Spleen (tissue), 11 donors: ENCODE data around the gene LBX2. TPM values are rescaled to one million over a fixed set of nuclear protein-coding genes. Genes with fewer than 3 reads are reported as not detected.

Experiments used
- DNase-seq: peaks from one replicate; pipeline ENCODE4 v3.0.0-alpha.2; 2020
- H3K27ac ChIP-seq, 8 donors: fragments of 200-600 bp; sonication (generic) in 7 of 8; 1 replicate in 4 of 8; 2 replicates in 4 of 8; pipeline versions ENCODE4 v1.5.0 to v1.8.0; 2016 to 2021; ENCODE audit warnings: inconsistent platforms in 4 of 8, mild to moderate bottlenecking in 4 of 8, moderate library complexity in 1 of 8
- H3K27me3 ChIP-seq, 7 donors: fragments of 200-600 bp; sonication (generic) in 6 of 7; replicated peaks in 1 of 7; 1 replicate in 4 of 7; 2 replicates in 3 of 7; pipeline versions ENCODE4 v1.5.0 to v1.8.0; 2016 to 2021; ENCODE audit warnings: inconsistent platforms in 3 of 7, mild to moderate bottlenecking in 1 of 7
- H3K36me3 ChIP-seq, 6 donors: fragments of 200-600 bp; sonication (generic) in 5 of 6; 1 replicate in 4 of 6; 2 replicates in 2 of 6; pipeline versions ENCODE4 v1.5.0 to v1.8.0; 2016 to 2021; ENCODE audit warnings: inconsistent platforms in 2 of 6
- H3K4me1 ChIP-seq, 6 donors: fragments of 200-600 bp; sonication (generic) in 5 of 6; 1 replicate in 3 of 6; 2 replicates in 3 of 6; pipeline versions ENCODE4 v1.5.0 to v1.8.0; 2016 to 2021; ENCODE audit warnings: inconsistent platforms in 3 of 6
- H3K4me3 ChIP-seq, 8 donors: fragments of 200-600 bp; sonication (generic) in 7 of 8; 1 replicate in 4 of 8; 2 replicates in 4 of 8; pipeline versions ENCODE4 v1.5.0 to v1.8.0; 2016 to 2021; ENCODE audit warnings: inconsistent platforms in 4 of 8, mild to moderate bottlenecking in 4 of 8, moderate library complexity in 2 of 8
- H3K9me3 ChIP-seq, 8 donors: fragments of 200-600 bp; sonication (generic) in 7 of 8; 1 replicate in 4 of 8; 2 replicates in 4 of 8; pipeline versions ENCODE4 v1.5.0 to v1.8.0; 2016 to 2021; ENCODE audit warnings: inconsistent platforms in 4 of 8
- CTCF ChIP-seq, 11 experiments: fragments of 200-600 bp in 7 of 11; fragments of 450-650 bp in 4 of 11; sonication (generic) in 4 of 11; IDR thresholded peaks in 8 of 11; conservative IDR thresholded peaks in 3 of 11; 1 replicate in 7 of 11; 2 replicates in 4 of 11; pipeline versions ENCODE4 v1.4.0 to v1.8.0; 2016 to 2021; ENCODE audit warnings: antibody characterized with exemption in 11 of 11, inconsistent platforms in 4 of 11, mild to moderate bottlenecking in 1 of 11
- POLR2A ChIP-seq, 3 donors: fragments of 450-650 bp; IDR thresholded peaks; one replicate each; pipeline ENCODE4 v1.5.1; 2017; ENCODE audit warnings: antibody characterized with exemption in 3 of 3, mild to moderate bottlenecking in 1 of 3
- POLR2AphosphoS5 ChIP-seq, 3 donors: sonication (generic); formaldehyde crosslinking; IDR thresholded peaks; one replicate each; pipeline ENCODE4 v1.5.1; 2017; ENCODE audit warnings: antibody characterized with exemption in 3 of 3
- WGBS, 5 donors: extraction: QIAGEN DNeasy Blood & Tissue Kit in 3 of 5; methylation state at CpG; one replicate each; pipeline versions ENCODE4 v1.1.5 to v1.1.7; 2013 to 2018; 5-methylcytosine and 5-hydroxymethylcytosine counted together
- intact Hi-C: fragments of 100-400 bp; cut with DNase I; formaldehyde crosslinking; loops from one replicate; pipeline ENCODE4 v1.15.0; 2023; ENCODE audit warnings: low total_unique reads
- polyA plus RNA-seq, 3 donors: library from polyadenylated mRNA; stranded (reverse); fragments of 200-250 nt; gene quantifications; one replicate each; pipeline ENCODE4 v1.2.1, GENCODE V29; 2013
- total RNA-seq, 7 donors: library from RNA; depleted of rRNA in 3 of 7; stranded (reverse); fragments of >200 nt in 3 of 7; fragmentation: NEBNext Ultra II Directional in 4 of 7; extraction: Animal tissue kit (Norgen Biotek cat#: 25700) in 4 of 7; gene quantifications; one replicate each; pipeline versions ENCODE4 v1.1.0 to v1.2.1, GENCODE V29; 2016 to 2021
- donor health status: healthy with polysubstance abuse.
- donor health status: DM: no; HTN: no; CAD: no; lungs with moderate emphysema.
- donor health status: DM: no; HTN: no; CAD: no.
- donor health status: Bipolar disorder and iron deficiency.
- donor health status: healthy.
- donor health status: DM: no; HTN: no; CAD: no.
- donor health status: DM: yes; HTN: yes; CAD: no.

The LBX2 gene
- total and polyA plus RNA-seq, 10 donors, result 0.50 to 2.7 (median 0.91) TPM

- H3K36me3 ChIP-seq, result peaks cover 0 to 33% (median 12%) of the 10 kb centered on the region in 6 donors
- no peak for TF ChIP-seq POLR2A (IDR thresholded peaks at IDR 0.05)
- TF ChIP-seq POLR2AphosphoS5 (IDR thresholded peaks at IDR 0.05), result no peak
- no peak for TF ChIP-seq CTCF (IDR thresholded peaks at IDR 0.05 in 8 of 11, conservative IDR thresholded peaks at IDR 0.05 in 3 of 11)
- H3K4me3 ChIP-seq, result no peak overlapping the region
- intact Hi-C loops, result no loop called here
- peak; percentile 49 for DNase-seq
- peaks cover 16 to 36% (median 28%) of the 10 kb centered on the region in 6 donors for H3K4me1 ChIP-seq
- H3K9me3 ChIP-seq, result no peaks in the 10 kb centered on the region
- no peak overlapping the region for H3K27ac ChIP-seq
- WGBS, 5 donors, result 86 to 93% (median 87%) methylated on average over 4 of the region's 4 CpGs
- H3K27me3 ChIP-seq, result no peaks in the 10 kb centered on the region
Observed at GRCh38 chr2:74533464-74533863, 34.1 kb upstream of the LBX2 start.

GRCh38 chr2:74532222-74532621 lies 32.8 kb upstream of the LBX2 start:
- Histone ChIP-seq H3K27ac (peak overlapping the region in 2 of 8 donors; percentile 94 to 97), H3K27me3 (no peaks in the 10 kb centered on the region), H3K36me3 (peaks cover 0 to 46% (median 23%) of the 10 kb centered on the region in 6 donors), H3K4me3 (no peak overlapping the region), H3K4me1 (peaks cover 20 to 47% (median 38%) of the 10 kb centered on the region in 6 donors), H3K9me3 (no peaks in the 10 kb centered on the region)
- DNase-seq, result no peak
- intact Hi-C loops, result no loop called here
- TF ChIP-seq POLR2AphosphoS5 (IDR thresholded peaks at IDR 0.05), result no peak
- TF ChIP-seq POLR2A (IDR thresholded peaks at IDR 0.05), result no peak
- peak in 5 of 11 experiments; percentile 17 to 40 (median 21) for TF ChIP-seq CTCF (IDR thresholded peaks at IDR 0.05 in 8 of 11, conservative IDR thresholded peaks at IDR 0.05 in 3 of 11)

- DNase-seq, result peak; percentile 63
- H3K27me3 ChIP-seq, result no peaks in the 10 kb centered on the region
- no peak for TF ChIP-seq POLR2AphosphoS5 (IDR thresholded peaks at IDR 0.05)
- no peak for TF ChIP-seq POLR2A (IDR thresholded peaks at IDR 0.05)
- TF ChIP-seq CTCF (IDR thresholded peaks at IDR 0.05 in 8 of 11, conservative IDR thresholded peaks at IDR 0.05 in 3 of 11), result no peak
- intact Hi-C loops, result no loop called here
- H3K36me3 ChIP-seq, result peaks cover 0 to 51% (median 29%) of the 10 kb centered on the region in 6 donors
- H3K4me3 ChIP-seq, result peak overlapping the region in 1 of 8 donors; percentile 86
- peak overlapping the region in 5 of 8 donors; percentile 27 to 97 (median 94) for H3K27ac ChIP-seq
- H3K9me3 ChIP-seq, result no peaks in the 10 kb centered on the region
- 64 to 69% (median 68%) methylated on average over 7 of the region's 7 CpGs for WGBS, 5 donors
- H3K4me1 ChIP-seq, result peaks cover 20 to 52% (median 38%) of the 10 kb centered on the region in 6 donors
Observed at GRCh38 chr2:74531666-74532065, 32.3 kb upstream of the LBX2 start.

- TF ChIP-seq CTCF (IDR thresholded peaks at IDR 0.05 in 8 of 11, conservative IDR thresholded peaks at IDR 0.05 in 3 of 11) (no peak), POLR2A (IDR thresholded peaks at IDR 0.05) (peak in 1 of 3 donors; percentile 5), POLR2AphosphoS5 (IDR thresholded peaks at IDR 0.05) (peak; percentile 59 to 74 (median 74))
- H3K36me3 ChIP-seq, result peaks cover 0 to 63% (median 40%) of the 10 kb centered on the region in 6 donors
- peak; percentile 93 for DNase-seq
Observed at GRCh38 chr2:74530239-74531187, 31.1 kb upstream of the LBX2 start.

More at GRCh38 chr2:74530239-74531187, 31.1 kb upstream of the LBX2 start:
- no peaks in the 10 kb centered on the region for H3K27me3 ChIP-seq
- peak overlapping the region; percentile 90 to 98 (median 95) for H3K27ac ChIP-seq
- H3K4me3 ChIP-seq, result peak overlapping the region; percentile 83 to 98 (median 89)
- H3K4me1 ChIP-seq, result peaks cover 20 to 59% (median 38%) of the 10 kb centered on the region in 6 donors
- intact Hi-C loops, result no loop called here
- 1 to 3% (median 2%) methylated on average over 45 to 54 of the region's 54 CpGs for WGBS, 5 donors
- H3K9me3 ChIP-seq, result no peaks in the 10 kb centered on the region
